Stimulated activated CD4-positive, alpha-beta T cell treated with anti-CD3 and anti-CD28 coated beads, Interleukin-12 subunit alpha, Interleukin-12 subunit beta, amount 100 ng/mL, for 24 hours (primary cell): ENCODE results near the gene IRF4.

Source experiments
- DNase-seq, 2 experiments: peaks; one replicate each; pipeline ENCODE4 v3.0.0-alpha.2; 2020; ENCODE audit warnings: low read depth in 2 of 2

The IRF4 gene

GRCh38 chr6:443621-444159 lies 52.1 kb downstream of the IRF4 start:
- no peak for DNase-seq

- peak; percentile 28 to 35 for DNase-seq
These were observed 53.2 kb downstream of the IRF4 start for GRCh38 chr6:444653-445275.

DNA sequence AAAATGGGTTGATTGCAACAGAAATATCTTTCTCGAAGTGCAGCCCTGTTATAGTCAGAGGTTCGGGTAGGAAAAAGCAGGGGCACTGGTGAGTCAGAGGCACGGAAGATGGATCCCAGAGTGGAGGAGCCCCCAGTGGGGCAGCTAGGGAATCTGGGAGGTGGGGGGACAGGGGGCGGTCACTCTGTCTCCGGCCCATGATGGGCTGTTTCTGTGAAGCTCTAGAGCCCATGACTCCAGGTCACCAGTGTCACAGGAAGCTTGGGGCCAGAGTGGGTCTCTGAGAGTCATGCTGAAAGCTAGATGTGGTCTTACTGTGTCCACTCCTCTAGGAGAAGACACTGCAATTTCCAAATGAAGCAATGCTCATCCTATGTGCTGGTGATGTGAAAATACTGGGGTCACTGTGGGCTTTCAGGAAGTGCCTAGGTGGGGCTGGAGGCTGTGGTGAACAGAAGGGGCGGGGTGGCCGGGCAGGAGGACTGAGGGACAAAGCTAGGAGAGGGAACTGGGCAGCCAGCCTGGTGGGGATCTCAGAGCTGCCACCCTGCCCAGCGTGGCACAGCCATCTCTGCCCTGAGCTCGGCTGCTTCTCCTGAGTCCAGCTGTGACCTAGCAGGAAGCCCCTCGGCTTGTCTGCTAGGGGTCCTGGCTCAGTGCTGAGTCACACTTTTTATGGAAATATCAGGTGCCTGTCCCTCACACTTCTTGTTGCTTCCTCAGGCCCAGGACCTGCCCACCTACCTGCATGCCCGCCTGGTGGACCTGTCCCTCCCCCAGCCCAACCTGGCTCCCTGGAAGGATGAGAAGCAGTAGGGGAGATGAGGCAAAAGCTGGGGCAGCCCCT lies 54.2 kb downstream of the IRF4 start:
- DNase-seq: no peak

DNA sequence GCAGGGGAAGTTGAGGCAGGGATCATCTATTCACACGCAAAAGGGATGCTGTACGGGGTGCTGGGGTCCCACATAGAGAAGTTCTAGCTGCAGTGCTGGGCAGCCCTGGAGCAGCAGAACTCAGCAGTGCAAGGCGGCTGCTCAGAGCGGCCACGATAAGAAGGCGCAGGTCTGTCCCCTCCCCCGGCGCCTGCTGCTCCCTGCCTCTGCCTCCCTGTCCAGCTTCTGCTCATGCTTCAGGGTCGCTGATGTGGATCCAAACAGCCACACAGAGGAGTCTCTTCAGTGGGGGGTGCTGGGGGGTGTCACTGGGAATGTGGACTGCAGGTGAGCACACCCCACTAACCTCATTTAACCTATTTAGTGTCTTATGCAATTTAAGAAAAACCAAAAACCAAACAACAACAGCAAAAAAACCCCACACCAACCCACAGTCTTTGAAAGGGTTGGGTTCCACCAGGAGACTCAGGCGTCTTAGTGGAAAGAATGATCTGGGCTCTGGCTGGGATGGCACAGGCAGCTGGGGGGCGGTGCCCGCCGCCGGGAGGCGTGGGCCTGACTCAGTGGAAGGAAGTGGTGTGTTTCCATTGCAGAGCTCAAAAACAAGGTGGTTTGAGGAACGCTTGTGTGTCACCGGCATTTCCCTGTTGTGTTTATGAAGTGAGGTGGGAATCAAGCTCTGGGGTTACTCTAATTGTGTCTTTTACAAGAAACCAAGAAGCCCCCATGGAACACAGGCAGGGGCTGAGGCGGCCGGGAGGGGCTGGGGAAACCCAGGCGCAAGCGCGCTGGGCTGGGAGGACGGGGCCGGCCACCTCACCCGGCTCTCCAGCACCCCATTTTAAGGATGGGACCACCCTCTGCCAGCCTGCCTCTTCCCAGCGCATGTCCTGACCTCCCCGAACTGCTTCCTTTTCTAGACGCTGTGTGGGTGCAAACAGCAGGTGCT lies 55.1 kb downstream of the IRF4 start:
- DNase-seq: peak; percentile 87 to 92

DNA sequence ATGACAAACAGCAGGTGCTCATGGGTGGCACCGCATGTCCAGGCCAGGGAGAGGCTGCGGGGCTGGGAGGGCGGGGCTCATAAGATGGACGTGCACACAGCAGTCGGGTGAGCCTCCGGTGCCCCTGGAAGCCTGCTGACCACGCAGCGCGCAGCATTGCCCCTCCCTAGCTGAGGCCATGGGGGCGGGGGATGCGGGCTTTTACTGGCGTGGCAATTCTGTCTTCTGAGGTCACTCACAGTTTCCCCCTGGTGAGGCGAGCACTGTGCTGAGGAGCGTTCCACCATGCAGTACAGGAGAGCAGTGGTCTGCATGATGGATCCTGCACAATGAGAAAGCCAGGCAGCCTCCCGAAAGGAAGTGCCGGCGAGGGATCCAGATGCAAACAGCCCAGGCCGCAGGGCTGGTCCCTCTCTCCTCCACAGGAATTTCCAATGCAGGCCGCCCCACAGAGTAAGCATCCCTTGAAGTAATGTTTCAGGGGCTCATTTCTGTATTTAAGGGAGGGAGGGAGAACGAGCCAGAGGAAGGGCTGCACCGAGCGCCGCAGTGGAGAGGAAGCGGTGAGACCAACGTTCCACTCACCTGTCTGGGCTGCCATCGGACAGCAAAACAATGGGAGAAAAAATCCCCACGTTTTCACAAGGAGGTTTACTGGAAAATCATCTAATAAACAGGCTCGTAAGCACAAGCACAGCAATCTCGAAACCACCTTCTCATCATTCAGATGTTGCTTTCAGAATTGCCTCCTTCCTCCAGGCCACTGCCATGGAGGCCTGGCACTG lies 56.0 kb downstream of the IRF4 start:
- DNase-seq: peak; percentile 28 to 42

GRCh38 chr6:448296-449056 lies 56.9 kb downstream of the IRF4 start:
- no peak for DNase-seq

- no peak for DNase-seq
These were observed 57.5 kb downstream of the IRF4 start for GRCh38 chr6:449057-449430.

DNA sequence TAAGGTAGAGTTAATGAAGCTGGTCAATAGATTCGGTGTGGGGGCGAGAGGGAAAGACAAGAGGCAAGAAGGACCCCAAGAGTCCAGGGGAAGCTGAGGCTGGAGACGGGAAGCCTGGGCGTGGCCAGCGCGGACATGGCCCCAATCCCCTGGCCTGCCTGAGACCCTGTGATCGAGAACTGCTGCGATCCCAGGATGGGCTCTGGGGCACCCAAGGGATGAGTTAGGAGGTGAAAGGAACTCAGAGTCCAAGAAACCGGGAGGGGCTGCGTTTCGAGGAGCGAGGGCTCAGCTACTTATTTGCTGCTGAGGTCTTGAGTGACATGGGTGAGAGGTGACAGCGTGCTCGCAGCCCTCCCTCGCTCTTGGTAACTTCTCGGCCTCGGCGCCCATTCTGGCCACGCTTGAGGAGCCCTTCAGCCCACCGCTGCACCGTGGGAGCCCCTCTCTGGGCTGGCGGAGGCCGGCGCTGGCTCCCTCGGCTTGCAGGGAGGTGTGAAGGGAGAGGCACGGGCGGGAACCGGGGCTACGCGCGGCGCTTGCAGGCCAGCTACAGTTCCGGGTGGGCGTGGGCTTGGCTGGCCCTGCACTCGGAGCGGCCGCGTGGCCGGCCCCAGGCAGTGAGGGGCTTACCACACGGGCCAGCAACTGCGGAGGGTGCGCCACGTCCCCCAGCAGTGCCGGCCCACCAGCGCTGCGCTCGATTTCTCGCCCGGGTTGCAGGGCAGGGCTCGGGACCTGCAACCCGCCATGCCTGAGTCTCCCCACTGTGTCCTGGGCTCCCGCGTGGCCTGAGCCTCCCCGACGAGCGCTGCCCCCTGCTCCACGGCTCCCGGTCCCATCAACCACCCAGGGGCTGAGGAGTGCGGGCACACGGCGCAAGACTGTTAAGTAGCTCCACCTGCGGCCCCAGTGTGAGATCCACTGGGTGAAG lies 58.2 kb downstream of the IRF4 start:
- DNase-seq: no peak

DNA sequence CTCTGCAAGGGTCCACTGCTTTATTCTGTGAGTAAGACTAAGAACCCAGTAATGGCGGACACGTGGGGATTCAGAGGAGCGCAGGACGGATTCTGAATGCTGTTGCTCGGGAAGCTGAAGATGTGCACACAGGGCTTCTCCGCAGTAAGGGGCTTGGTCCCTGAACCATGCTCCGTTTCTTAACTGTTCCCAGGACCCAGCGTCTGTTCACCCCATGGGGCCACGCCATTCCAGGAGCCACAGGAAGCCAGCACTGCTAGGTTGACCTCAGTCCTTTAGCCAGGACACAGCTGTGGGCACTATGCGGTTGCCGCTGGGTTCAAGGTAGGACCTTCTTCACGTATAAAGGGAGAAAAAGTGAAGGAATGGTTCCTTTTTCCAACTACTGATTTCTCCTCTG lies 59.8 kb downstream of the IRF4 start:
- DNase-seq: no peak

DNA sequence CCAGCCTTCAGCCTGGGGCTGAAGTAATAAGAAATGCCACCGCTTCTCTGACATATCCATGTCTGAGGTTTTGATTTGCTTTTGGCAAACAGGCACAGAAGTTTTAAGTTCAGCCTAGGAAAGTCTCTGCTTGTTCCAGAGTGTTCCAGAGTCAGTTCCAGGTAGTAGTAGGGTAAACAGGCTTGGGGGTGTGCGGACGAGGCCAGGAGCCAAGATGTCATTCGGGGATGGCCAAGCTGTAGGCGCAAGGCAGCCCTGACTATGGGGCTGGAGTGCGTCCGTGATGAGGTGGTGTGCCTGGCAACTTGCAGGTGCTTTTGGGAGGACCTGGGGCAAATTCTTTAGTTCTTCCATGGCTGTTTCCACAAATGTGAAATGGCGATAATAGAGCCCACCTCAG lies 60.3 kb downstream of the IRF4 start:
- DNase-seq: no peak

GRCh38 chr6:452301-453067 lies 60.9 kb downstream of the IRF4 start:
- DNase-seq: no peak

DNA sequence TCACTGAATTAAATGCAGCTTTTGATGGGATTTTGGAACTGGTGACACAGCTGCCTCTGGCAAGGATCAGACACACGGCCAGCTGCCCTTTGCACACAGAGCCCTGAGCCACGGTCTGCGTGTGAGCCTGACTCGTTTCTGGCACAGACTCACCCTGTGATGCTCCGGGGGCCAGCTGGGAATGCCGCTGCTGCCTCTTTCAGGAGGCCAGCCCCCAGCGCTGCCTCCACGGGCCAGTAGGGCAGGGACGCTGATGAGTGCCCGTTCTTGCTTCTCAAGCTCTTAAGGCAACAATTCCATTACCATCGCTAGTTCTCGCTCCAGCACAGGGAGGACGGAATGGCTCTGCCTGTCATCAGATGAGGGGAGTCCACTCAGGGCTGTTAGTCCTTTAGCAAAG lies 61.6 kb downstream of the IRF4 start:
- DNase-seq: no peak

GRCh38 chr6:454148-454991 lies 62.8 kb downstream of the IRF4 start:
- DNase-seq: no peak

- DNase-seq: peak in 1 of 2 experiments; percentile 21
These were observed 63.5 kb downstream of the IRF4 start for GRCh38 chr6:455006-455585.

DNA sequence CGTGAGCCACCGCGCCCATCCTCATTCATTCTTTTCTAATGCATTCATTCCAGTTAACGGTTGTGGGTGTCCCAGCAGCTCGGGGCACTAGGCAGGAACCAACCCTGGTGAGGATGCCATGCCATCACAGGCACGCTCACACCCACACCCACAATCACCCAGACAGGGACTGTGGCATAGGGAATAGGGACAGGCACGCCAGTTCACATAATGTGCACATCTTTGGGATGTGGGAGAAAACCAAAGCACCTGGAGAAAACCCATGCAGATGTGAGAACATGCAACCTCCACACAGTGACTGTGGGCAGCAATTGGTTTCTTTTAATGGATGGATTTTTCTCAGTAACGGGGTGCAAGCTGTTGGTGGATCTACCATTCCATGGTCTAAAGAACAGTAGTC lies 64.3 kb downstream of the IRF4 start:
- no peak for DNase-seq

DNA sequence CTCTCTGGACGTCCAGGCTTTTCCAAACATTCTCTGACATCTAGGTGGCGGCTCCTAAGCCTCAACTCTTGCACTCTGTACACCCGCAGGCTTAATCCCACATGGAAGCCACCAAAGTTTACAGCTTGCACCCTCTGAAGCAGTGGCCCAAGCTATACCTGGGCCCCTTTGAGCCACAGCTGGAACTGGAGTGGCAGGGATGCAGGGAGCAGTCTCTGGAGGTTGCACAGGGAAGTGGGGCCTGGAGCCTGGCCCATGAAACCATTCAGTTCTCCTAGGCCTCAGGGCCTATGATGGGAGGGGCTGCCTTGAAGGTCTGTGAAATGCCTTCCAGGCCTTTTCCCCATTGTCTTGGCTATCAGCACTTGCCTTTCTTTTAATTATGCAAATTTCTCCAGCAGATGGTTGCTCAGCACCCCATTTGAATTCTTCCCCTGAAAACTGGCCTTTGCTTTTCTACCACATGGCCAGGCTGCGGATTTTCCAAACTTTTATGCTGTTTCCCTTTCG lies 64.9 kb downstream of the IRF4 start:
- no peak for DNase-seq

DNA sequence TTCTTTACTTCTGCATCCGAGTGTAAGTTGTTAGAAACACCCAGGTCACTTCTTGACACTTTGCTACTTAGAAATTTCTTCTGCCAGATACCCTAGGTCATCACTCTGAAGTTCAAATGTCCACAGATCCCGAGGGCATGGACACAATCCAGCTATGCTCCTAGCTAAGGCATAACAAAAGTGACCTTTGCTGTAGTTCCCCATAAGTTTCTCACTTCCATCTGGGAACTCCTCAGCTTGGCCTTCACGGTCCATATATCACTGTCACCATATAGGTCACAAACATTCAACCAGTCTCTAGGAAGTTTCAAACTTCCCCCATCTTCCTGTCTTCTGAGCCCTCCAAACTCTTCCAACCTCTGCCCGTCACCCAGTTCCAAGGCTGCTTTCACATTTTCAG lies 65.3 kb downstream of the IRF4 start:
- no peak for DNase-seq
